ENCODE data around the gene SLC66A1. TPM values are rescaled to one million over a fixed set of nuclear protein-coding genes. Genes with fewer than 3 reads are reported as not detected.
A peak's percentile ranks its signal among the peaks of the same experiment; 100 is the strongest.

Gene SLC66A1
- total and polyA plus RNA-seq, 9 of the 15 experiments (the other 6 are each of a cell fraction or from before 2014, with no cell fraction given), result 1.2 to 40.8 (median 18.6) TPM

DNA sequence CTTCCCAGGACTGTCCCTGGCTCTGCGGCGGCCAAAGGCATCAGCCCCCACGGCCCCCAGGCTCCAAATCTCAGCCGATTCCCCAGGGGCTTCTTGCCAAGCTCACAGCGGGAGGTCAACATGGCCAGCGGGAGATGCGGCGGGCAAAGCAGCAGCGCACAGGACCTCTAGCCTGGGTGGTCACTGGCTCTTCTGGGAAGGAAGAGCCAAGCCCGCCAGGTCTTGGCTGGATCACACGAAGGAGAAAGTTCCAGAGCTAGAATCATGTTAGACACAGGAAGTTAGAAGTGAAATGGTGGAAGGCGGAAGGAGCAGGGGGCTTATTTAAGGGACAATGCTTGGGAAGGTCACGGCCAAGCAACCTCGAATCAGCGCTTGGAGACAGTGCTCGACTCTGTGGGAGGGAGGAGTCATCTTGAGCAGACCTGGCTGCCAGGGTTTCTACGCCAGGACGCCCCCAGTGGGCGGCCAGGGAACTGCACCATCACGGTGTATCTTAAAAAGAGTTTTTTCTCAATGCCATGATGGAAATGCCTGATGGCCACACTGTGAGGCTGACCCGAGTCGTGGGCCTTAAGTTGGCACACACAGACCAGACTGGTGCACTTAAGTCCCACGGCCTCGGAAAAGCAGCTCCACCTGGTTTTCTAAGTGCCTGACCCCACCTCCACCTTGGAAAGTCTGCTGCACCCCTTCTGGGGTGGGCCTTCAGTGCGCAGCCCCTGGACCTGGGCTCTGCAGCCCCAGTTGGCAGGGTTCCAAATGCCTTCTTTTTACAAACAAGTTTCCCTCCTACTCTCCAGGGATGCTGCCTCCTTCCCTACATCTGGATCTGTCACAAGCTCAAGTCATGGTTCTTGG lies 29.3 kb downstream of the SLC66A1 start (continued):
- TF ChIP-seq, protein P1, sequence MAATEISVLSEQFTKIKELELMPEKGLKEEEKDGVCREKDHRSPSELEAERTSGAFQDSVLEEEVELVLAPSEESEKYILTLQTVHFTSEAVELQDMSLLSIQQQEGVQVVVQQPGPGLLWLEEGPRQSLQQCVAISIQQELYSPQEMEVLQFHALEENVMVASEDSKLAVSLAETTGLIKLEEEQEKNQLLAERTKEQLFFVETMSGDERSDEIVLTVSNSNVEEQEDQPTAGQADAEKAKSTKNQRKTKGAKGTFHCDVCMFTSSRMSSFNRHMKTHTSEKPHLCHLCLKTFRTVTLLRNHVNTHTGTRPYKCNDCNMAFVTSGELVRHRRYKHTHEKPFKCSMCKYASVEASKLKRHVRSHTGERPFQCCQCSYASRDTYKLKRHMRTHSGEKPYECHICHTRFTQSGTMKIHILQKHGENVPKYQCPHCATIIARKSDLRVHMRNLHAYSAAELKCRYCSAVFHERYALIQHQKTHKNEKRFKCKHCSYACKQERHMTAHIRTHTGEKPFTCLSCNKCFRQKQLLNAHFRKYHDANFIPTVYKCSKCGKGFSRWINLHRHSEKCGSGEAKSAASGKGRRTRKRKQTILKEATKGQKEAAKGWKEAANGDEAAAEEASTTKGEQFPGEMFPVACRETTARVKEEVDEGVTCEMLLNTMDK (IDR thresholded peaks at IDR 0.05; ENCODE audit: borderline replicate concordance, insufficient read depth, low read depth, low read length, poor library complexity, severe bottlenecking), result peak; percentile 78
- TF ChIP-seq, protein P2, sequence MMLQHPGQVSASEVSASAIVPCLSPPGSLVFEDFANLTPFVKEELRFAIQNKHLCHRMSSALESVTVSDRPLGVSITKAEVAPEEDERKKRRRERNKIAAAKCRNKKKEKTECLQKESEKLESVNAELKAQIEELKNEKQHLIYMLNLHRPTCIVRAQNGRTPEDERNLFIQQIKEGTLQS (IDR thresholded peaks at IDR 0.05), result no peak
- TF ChIP-seq, protein P2 (CRISPR knock-in tag; conservative IDR thresholded peaks at IDR 0.05), result no peak
- TF ChIP-seq FOS (IDR thresholded peaks at IDR 0.05; ENCODE audit: extremely low read depth, insufficient read length) (no peak), POLR2B (IDR thresholded peaks at IDR 0.05; ENCODE audit: low read depth, partially characterized antibody) (no peak), SIRT6 (IDR thresholded peaks at IDR 0.05; ENCODE audit: low read depth, low read length) (no peak), TFE3 (CRISPR knock-in tag; IDR thresholded peaks at IDR 0.05) (no peak), ZNF384 (IDR thresholded peaks at IDR 0.05; ENCODE audit: low read depth, low read length) (peak; percentile 64), HIVEP1 (CRISPR knock-in tag; IDR thresholded peaks at IDR 0.05) (no peak), PCBP2 (IDR thresholded peaks at IDR 0.05; ENCODE audit: low read depth, low read length, poor library complexity, severe bottlenecking) (no peak), BACH1 (tag; IDR thresholded peaks at IDR 0.05) (no peak), CHCHD3 (CRISPR knock-in tag; IDR thresholded peaks at IDR 0.05) (no peak), FOXJ2 (tag; IDR thresholded peaks at IDR 0.05) (no peak), NCOA4 (IDR thresholded peaks at IDR 0.05; ENCODE audit: partially characterized antibody) (no peak), RBM25 (IDR thresholded peaks at IDR 0.05; ENCODE audit: low read depth, low read length, severe bottlenecking) (no peak), ZNF436 (CRISPR knock-in tag; IDR thresholded peaks at IDR 0.05) (no peak), RB1 (IDR thresholded peaks at IDR 0.05; ENCODE audit: low read depth) (no peak)
- TF ChIP-seq, protein P3, sequence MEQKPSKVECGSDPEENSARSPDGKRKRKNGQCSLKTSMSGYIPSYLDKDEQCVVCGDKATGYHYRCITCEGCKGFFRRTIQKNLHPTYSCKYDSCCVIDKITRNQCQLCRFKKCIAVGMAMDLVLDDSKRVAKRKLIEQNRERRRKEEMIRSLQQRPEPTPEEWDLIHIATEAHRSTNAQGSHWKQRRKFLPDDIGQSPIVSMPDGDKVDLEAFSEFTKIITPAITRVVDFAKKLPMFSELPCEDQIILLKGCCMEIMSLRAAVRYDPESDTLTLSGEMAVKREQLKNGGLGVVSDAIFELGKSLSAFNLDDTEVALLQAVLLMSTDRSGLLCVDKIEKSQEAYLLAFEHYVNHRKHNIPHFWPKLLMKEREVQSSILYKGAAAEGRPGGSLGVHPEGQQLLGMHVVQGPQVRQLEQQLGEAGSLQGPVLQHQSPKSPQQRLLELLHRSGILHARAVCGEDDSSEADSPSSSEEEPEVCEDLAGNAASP (IDR thresholded peaks at IDR 0.05), result no peak

All from K562 (cell line).